Measurements from ENCODE around the gene TMEM185B. TPM values are rescaled to one million over a fixed set of nuclear protein-coding genes. Genes with fewer than 3 reads are reported as not detected.

The TMEM185B gene
- total RNA-seq, 1 donor from 2014 or later: 20.8 TPM

GRCh38 chr2:120177001-120177621, 46.1 kb downstream of the TMEM185B start:
- H3K4me3 ChIP-seq (ENCODE audit: low read depth, low read length): peak overlapping the region; percentile 51
- FAIRE-seq: no peak
- peak; percentile 95 for DNase-seq (ENCODE audit: low read depth)
- no peaks in the 10 kb centered on the region for H3K27me3 ChIP-seq (ENCODE audit: control insufficient read depth, insufficient read depth, low read length)
- peaks cover 1% of the 10 kb centered on the region for H3K36me3 ChIP-seq (ENCODE audit: control insufficient read depth, insufficient read depth, low read length)
- TF ChIP-seq CTCF (IDR thresholded peaks at IDR 0.05; ENCODE audit: insufficient read depth, low read length, severe bottlenecking): peak; percentile 65

DNA sequence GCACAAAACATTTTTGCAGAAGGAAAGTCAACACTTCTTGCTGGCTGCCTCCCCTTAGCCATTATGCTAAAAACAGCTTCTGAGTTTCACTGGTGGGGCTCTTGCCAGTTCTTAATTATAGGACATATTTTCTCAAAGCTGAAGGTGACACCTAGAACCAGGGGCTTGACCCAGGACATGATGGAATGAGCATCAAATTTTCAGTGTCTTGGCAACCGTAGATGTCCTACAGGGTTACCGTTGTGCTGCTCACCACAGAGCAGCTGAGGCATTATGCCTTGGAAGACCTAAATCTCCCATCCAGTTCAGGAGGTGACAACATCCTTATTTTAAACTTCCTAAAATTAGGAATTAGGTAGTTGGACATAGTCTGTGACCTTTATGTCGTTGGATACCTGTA, 46.7 kb downstream of the TMEM185B start:
- Histone ChIP-seq H3K4me3 (ENCODE audit: low read depth, low read length) (peak overlapping the region; percentile 51), H3K27me3 (ENCODE audit: control insufficient read depth, insufficient read depth, low read length) (no peaks in the 10 kb centered on the region), H3K36me3 (ENCODE audit: control insufficient read depth, insufficient read depth, low read length) (peaks cover 1% of the 10 kb centered on the region)
- no peak for DNase-seq (ENCODE audit: low read depth)
- FAIRE-seq: no peak
- TF ChIP-seq CTCF (IDR thresholded peaks at IDR 0.05; ENCODE audit: insufficient read depth, low read length, severe bottlenecking): no peak

- no peak overlapping the region for H3K4me3 ChIP-seq (ENCODE audit: low read depth, low read length)
- no peak for FAIRE-seq
Measured at GRCh38 chr2:120174963-120175581, 48.1 kb downstream of the TMEM185B start.

More at GRCh38 chr2:120174963-120175581, 48.1 kb downstream of the TMEM185B start:
- Histone ChIP-seq H3K36me3 (ENCODE audit: control insufficient read depth, insufficient read depth, low read length) (peaks cover 1% of the 10 kb centered on the region), H3K27me3 (ENCODE audit: control insufficient read depth, insufficient read depth, low read length) (no peaks in the 10 kb centered on the region)
- peak; percentile 65 for DNase-seq (ENCODE audit: low read depth)
- TF ChIP-seq CTCF (IDR thresholded peaks at IDR 0.05; ENCODE audit: insufficient read depth, low read length, severe bottlenecking): peak; percentile 61

Other genes with a start within 250 kb of the TMEM185B start
- 34.5 and 71.0 TPM in 2 replicates for gene EPB41L5, start 210.3 kb downstream of the TMEM185B start, total RNA-seq
- gene RALB, start 29.5 kb upstream of the TMEM185B start, total RNA-seq: 52.7 and 70.0 TPM in 2 replicates
- 0.53 and 2.3 TPM in 2 replicates for gene INHBB, start 122.7 kb upstream of the TMEM185B start, total RNA-seq